ENCODE results near the gene MAP6D1. TPM values are rescaled to one million over a fixed set of nuclear protein-coding genes. Genes with fewer than 3 reads are reported as not detected.

The MAP6D1 gene
- total and polyA plus RNA-seq, 9 of the 15 experiments (the other 6 are each of a cell fraction or from before 2014, with no cell fraction given), result 0.16 to 1.5 (median 0.44) TPM; not detected in 3

GRCh38 chr3:183807881-183808280 lies 17.5 kb downstream of the MAP6D1 start (continued):
- TF ChIP-seq MGA (IDR thresholded peaks at IDR 0.05) (no peak), CBX3 (IDR thresholded peaks at IDR 0.05; ENCODE audit: borderline replicate concordance in 1 of 2, low read length in 2 of 2) (no peak), RHOXF2B (CRISPR knock-in tag; conservative IDR thresholded peaks at IDR 0.05) (no peak), HOMEZ (CRISPR knock-in tag; IDR thresholded peaks at IDR 0.05) (no peak), NR2F6 (CRISPR knock-in tag; IDR thresholded peaks at IDR 0.05) (no peak), GTF2B (IDR thresholded peaks at IDR 0.05; ENCODE audit: extremely low read depth, insufficient read length) (no peak), ZBTB17 (CRISPR knock-in tag; IDR thresholded peaks at IDR 0.05) (no peak), HLTF (IDR thresholded peaks at IDR 0.05) (no peak), GTF2A2 (tag; IDR thresholded peaks at IDR 0.05) (no peak), SAP30 (IDR thresholded peaks at IDR 0.05; ENCODE audit: borderline replicate concordance, insufficient read depth, low read depth, low read length, poor library complexity, severe bottlenecking) (no peak), POU5F1 (IDR thresholded peaks at IDR 0.05; ENCODE audit: borderline replicate concordance, low read depth, low read length, partially characterized antibody) (no peak), ZNF316 (IDR thresholded peaks at IDR 0.05) (no peak)
- TF ChIP-seq, protein P1, sequence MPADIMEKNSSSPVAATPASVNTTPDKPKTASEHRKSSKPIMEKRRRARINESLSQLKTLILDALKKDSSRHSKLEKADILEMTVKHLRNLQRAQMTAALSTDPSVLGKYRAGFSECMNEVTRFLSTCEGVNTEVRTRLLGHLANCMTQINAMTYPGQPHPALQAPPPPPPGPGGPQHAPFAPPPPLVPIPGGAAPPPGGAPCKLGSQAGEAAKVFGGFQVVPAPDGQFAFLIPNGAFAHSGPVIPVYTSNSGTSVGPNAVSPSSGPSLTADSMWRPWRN (IDR thresholded peaks at IDR 0.05; ENCODE audit: low read depth), result no peak
